HG03045 (cell line): ENCODE data around the gene PHF5A.
"Not testable (repeated sequence)": the region's sequence is repeated elsewhere in the genome, so short reads cannot be mapped to it uniquely, and the experiment has no call there.

Source experiments
- ATAC-seq: cut with Tn5 transposase; IDR thresholded peaks from one replicate; pipeline ENCODE4 v1.9.1; 2021; ENCODE audit warnings: mild to moderate bottlenecking, moderate library complexity; ENCODE audit not compliant: unreplicated experiment

The PHF5A gene

GRCh38 chr22:41488596-41489385 lies 20.3 kb upstream of the PHF5A start:
- ATAC-seq = no peak

DNA sequence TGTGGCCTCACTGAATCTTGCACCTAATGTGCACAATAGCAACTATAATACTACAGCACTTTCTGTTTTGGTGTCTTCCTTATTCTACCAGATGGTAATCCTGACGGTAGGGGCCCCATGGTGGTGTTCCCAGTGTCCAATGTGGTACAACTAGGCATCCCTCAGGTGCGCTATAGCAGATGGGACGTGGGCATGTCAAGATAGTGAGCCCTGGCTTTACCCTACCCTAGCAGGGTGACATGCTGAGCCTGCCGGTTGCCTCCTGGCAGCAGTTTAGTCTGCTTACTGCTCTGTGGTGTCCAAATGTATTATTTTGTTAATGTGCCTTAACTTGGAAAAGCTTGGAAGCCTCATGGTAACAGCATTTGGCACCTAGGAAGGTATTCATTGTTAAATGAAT lies 19.6 kb upstream of the PHF5A start:
- ATAC-seq = no peak

GRCh38 chr22:41487037-41487935 lies 18.8 kb upstream of the PHF5A start:
- no peak for ATAC-seq

DNA sequence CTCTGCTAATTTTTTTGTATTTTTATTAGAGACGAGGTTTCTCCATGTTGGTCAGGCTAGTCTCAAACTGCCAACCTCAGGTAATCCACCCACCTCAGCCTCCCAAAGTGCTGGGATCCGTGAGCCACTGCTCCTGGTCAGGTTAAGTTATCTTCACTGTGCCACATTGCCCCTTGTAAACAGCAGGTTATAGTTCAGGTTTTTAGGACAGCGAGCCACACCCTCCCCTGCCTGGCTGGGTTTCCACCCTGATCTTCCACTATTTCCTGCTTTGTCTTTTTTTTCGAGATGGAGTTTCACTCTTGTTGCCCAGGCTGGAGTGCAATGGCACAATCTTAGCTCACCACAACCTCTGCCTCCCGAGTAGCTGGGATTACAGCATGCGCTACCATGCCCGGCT lies 16.5 kb upstream of the PHF5A start:
- no peak for ATAC-seq

DNA sequence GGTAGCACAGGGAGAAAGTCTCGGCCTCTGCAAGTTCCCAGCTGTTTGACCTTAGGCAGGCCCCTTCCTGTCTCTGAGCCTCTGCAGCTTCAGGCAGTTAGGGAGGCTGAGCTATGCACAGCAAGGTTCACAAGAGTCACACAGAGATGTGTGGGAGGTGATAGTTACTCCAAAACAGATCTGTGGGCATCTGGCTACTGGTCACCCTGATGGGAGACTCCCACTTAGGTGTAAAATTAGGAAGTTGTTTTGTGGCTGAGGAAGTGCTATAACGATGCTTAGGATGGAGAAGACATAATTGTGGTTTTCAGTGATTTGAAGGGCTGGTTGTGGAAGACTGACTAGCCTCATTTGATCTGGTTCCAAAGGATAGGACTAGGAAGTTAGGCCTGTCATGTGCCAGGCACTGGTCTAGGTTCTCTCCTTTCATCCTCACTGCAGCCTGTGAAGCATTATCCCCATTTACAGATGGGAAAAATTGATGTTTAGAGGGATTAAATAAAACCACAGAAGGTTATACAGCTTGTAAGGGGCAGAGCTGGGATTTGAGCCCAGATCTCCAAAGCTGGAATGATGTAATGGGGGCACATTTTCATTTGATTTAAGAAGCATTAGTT lies 13.9 kb upstream of the PHF5A start:
- ATAC-seq = no peak

GRCh38 chr22:41481925-41482318 lies 13.4 kb upstream of the PHF5A start:
- ATAC-seq = no peak

GRCh38 chr22:41481131-41481830 lies 12.8 kb upstream of the PHF5A start:
- no peak for ATAC-seq

DNA sequence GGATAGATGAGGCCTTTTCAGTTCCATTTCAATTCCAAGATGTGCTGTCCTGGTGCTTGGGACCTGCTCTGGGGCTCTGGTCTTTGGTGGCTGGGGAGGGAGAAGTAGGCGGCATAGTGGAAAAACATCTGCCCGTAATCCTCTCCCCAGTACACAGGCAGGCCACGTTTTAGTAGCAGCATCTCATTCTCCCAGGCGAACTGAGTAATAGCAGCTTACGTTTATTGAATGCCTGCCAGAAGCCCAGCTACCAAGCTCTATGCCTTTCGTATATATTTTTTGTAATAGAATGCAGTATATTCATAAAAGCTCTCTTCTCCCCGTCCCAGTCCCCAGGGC lies 11.9 kb upstream of the PHF5A start:
- no peak for ATAC-seq

GRCh38 chr22:41479671-41480396 lies 11.3 kb upstream of the PHF5A start:
- ATAC-seq = no peak

DNA sequence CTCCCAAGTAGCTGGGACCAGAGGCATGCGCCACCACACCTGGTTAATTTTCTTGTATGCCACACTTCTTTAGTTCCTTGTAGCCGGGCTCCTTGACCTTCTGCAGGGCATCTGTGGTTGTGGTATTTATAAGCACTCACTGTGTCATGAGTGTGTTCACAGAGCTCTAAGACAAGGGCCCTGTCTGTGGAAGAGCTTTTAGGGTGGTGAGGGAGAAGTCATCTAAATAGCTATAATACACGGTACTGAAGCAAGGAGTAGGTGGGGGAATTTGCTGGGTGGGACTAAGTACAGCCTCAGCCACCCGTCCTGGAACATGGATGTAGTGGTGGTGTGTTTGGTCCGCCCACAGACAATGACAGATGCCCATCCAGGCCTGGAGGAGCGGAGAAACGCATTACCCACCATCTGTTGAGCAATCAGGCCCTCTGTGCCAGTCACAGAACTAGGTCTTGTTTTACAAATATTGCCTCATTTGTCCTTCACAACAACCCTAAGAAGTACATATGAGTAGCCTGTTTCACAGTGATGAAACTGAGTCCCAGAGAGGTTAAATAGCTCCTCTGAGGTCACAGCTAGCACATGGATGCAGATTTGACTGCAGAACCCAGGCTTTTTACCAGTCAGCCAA lies 10.5 kb upstream of the PHF5A start:
- no peak for ATAC-seq

GRCh38 chr22:41478473-41478872 lies 10.0 kb upstream of the PHF5A start:
- no peak for ATAC-seq

DNA sequence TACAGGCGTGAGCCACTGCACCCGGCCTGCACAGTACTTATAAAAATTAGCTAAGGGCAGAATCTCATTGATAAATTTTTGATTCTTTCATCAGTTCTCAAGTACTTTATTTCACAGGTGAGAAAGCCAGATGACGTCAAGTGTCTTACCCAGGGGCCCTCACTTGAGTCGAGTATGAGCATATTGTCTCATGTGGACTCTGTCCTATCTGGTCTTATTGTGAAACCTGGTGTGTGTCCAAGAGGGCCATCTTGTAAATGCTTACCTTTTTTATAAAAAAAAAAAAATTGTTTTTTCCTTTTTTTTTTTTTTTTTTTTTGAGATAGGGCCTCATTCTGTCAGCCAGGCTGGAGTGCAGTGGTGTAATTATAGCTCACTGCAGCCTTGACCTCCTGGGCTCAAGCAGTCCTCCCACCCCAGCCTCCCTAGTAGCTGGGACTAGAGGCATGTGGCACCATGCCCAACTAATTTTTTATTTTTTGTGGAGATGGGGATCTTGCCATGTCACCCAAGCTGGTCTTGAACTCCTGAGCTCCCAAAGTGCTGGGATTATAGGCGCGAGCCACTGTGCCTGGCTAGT lies 6.5 kb upstream of the PHF5A start:
- no peak for ATAC-seq

GRCh38 chr22:41471568-41471967 lies 3.1 kb upstream of the PHF5A start:
- ATAC-seq = no peak

- ATAC-seq = no peak
Measured at GRCh38 chr22:41470886-41471285, 2.4 kb upstream of the PHF5A start.

DNA sequence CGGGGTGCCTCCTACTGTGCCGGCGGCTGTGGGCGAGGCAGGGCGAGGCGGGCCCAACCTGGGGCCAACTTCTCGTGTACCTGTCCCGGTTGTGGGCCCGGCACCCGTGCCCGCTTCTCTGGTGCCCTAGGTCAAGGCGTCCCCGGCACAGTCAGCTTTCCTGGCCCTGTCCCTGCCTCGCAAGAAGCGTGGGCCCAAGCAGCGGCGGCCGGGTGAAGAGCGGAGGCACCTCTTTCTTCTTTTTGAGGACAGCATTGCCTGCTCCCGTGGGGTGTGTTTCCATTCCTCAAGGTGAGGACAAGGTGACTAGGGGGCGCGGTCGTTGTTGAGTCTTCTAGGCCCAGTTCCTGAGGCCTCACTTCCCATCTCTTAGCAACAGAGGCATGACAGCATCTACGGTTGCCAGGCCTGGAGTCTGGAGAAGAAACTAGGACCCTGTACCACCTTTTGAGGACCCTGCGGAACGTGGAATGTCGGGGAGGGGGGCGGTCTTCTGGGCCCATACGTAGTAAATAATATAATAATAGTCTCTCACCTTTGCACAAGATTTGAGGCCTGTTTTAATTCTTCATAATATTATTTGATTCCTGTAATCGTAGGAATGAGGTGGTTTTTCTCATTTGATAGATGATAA lies 843 bp upstream of the PHF5A start:
- no peak for ATAC-seq

GRCh38 chr22:41461901-41462300 lies 6.6 kb downstream of the PHF5A start:
- ATAC-seq = no peak

- not testable (repeated sequence) for ATAC-seq
Measured at GRCh38 chr22:41460071-41460470, 8.4 kb downstream of the PHF5A start.

GRCh38 chr22:41459431-41459830 lies 9.1 kb downstream of the PHF5A start:
- ATAC-seq = no peak

- ATAC-seq = no peak
Measured at GRCh38 chr22:41458161-41458728, 10.2 kb downstream of the PHF5A start.
